CD4-positive, alpha-beta T cell treated with Interferon alpha-2 for 1 hour (primary cell): ENCODE data around the gene AP3B1.
A peak's percentile ranks its signal among the peaks of the same experiment; 100 is the strongest.

Experiments used
- DNase-seq, 2 donors: peaks; one replicate each; pipeline ENCODE4 v3.0.0-alpha.2; 2020 to 2022

Gene AP3B1

GRCh38 chr5:78287833-78288232 is 6.7 kb downstream of the AP3B1 start:
- DNase-seq = no peak

- no peak for DNase-seq
Observed at GRCh38 chr5:78287169-78287568, 7.3 kb downstream of the AP3B1 start.

- no peak for DNase-seq
Observed at GRCh38 chr5:78286290-78286689, 8.2 kb downstream of the AP3B1 start.

GRCh38 chr5:78283802-78284201 is 10.7 kb downstream of the AP3B1 start:
- no peak for DNase-seq

GRCh38 chr5:78283105-78283504 is 11.4 kb downstream of the AP3B1 start:
- no peak for DNase-seq

GRCh38 chr5:78280261-78280660 is 14.2 kb downstream of the AP3B1 start:
- DNase-seq = no peak

GRCh38 chr5:78279194-78279593 is 15.3 kb downstream of the AP3B1 start:
- DNase-seq = no peak

- no peak for DNase-seq
Observed at GRCh38 chr5:78277715-78278114, 16.8 kb downstream of the AP3B1 start.

- DNase-seq = no peak
Observed at GRCh38 chr5:78275998-78276543, 18.4 kb downstream of the AP3B1 start.

- DNase-seq = no peak
Observed at GRCh38 chr5:78274540-78275197, 19.8 kb downstream of the AP3B1 start.

GRCh38 chr5:78273436-78273835 is 21.1 kb downstream of the AP3B1 start:
- DNase-seq = no peak

GRCh38 chr5:78271766-78272165 is 22.7 kb downstream of the AP3B1 start:
- no peak for DNase-seq

- DNase-seq = peak in 1 of 2 donors; percentile 34
Observed at GRCh38 chr5:78269088-78269703, 25.3 kb downstream of the AP3B1 start.

- no peak for DNase-seq
Observed at GRCh38 chr5:78268356-78268755, 26.1 kb downstream of the AP3B1 start.

GRCh38 chr5:78265163-78265562 is 29.3 kb downstream of the AP3B1 start:
- no peak for DNase-seq

- DNase-seq = no peak
Observed at GRCh38 chr5:78264600-78264999, 29.9 kb downstream of the AP3B1 start.

GRCh38 chr5:78260771-78261170 is 33.7 kb downstream of the AP3B1 start:
- DNase-seq = no peak

- no peak for DNase-seq
Observed at GRCh38 chr5:78253201-78253600, 41.3 kb downstream of the AP3B1 start.

GRCh38 chr5:78252715-78253114 is 41.8 kb downstream of the AP3B1 start:
- DNase-seq = no peak

GRCh38 chr5:78251663-78252284 is 42.7 kb downstream of the AP3B1 start:
- no peak for DNase-seq

- no peak for DNase-seq
Observed at GRCh38 chr5:78245136-78245535, 49.4 kb downstream of the AP3B1 start.

- DNase-seq = no peak
Observed at GRCh38 chr5:78243639-78244038, 50.9 kb downstream of the AP3B1 start.

GRCh38 chr5:78243091-78243490 is 51.4 kb downstream of the AP3B1 start:
- DNase-seq = no peak

- DNase-seq = no peak
Observed at GRCh38 chr5:78242001-78242400, 52.5 kb downstream of the AP3B1 start.
